Upper lobe of left lung (tissue), 4 donors: ENCODE results near the gene SLC35E3.
"Not testable (repeated sequence)": the region's sequence is repeated elsewhere in the genome, so short reads cannot be mapped to it uniquely, and the experiment has no call there.

Experiments used
- EP300 ChIP-seq, 4 donors: sonication (generic); formaldehyde crosslinking; IDR thresholded peaks; one replicate each; pipeline ENCODE4 v1.5.1; 2017; ENCODE audit warnings: antibody characterized with exemption in 4 of 4, control low read depth in 2 of 4
- POLR2A ChIP-seq, 4 donors: fragments of 450-650 bp; IDR thresholded peaks; one replicate each; pipeline ENCODE4 v1.5.1; 2016 to 2017; ENCODE audit warnings: antibody characterized with exemption in 4 of 4, mild to moderate bottlenecking in 2 of 4
- POLR2AphosphoS5 ChIP-seq, 2 donors: sonication (generic); formaldehyde crosslinking; IDR thresholded peaks; one replicate each; pipeline ENCODE4 v1.5.1; 2017; ENCODE audit warnings: antibody characterized with exemption in 2 of 2
- TF ChIP-seq, protein P1 (sequence below), 6 experiments: fragments of 450-650 bp in 4 of 6; fragments of 200-600 bp in 2 of 6; sonication (generic) in 2 of 6; IDR thresholded peaks; one replicate each; pipeline ENCODE4 v1.5.1; 2016 to 2019; ENCODE audit warnings: antibody characterized with exemption in 6 of 6

DNA sequence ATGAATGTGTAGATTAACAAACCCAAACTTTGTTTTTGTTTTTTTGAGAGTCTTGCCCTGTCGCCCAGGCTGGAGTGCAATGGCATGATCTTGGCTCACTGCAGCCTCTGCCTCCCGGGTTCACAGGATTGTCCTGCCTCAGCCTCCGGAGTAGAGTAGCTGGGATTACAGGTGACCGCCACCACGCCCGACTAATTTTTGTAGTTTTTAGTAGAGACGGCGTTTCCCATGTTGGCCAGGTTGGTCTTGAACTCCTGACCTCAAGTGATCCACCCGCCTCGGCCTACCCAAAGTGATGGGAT is 61.2 kb downstream of the SLC35E3 start:
- TF ChIP-seq, protein P1, sequence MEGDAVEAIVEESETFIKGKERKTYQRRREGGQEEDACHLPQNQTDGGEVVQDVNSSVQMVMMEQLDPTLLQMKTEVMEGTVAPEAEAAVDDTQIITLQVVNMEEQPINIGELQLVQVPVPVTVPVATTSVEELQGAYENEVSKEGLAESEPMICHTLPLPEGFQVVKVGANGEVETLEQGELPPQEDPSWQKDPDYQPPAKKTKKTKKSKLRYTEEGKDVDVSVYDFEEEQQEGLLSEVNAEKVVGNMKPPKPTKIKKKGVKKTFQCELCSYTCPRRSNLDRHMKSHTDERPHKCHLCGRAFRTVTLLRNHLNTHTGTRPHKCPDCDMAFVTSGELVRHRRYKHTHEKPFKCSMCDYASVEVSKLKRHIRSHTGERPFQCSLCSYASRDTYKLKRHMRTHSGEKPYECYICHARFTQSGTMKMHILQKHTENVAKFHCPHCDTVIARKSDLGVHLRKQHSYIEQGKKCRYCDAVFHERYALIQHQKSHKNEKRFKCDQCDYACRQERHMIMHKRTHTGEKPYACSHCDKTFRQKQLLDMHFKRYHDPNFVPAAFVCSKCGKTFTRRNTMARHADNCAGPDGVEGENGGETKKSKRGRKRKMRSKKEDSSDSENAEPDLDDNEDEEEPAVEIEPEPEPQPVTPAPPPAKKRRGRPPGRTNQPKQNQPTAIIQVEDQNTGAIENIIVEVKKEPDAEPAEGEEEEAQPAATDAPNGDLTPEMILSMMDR (IDR thresholded peaks at IDR 0.05), result not testable (repeated sequence)
- not testable (repeated sequence) for TF ChIP-seq POLR2A, EP300, POLR2AphosphoS5 (IDR thresholded peaks at IDR 0.05)
